Measurements from ENCODE around the gene PUM2. TPM values are rescaled to one million over a fixed set of nuclear protein-coding genes. Genes with fewer than 3 reads are reported as not detected.

Gene PUM2
- total RNA-seq, 1 experiment from 2014 or later, result 104 TPM

- DNase-seq (ENCODE audit: low spot score) (no peak), ATAC-seq (no peak)
- no peaks in the 10 kb centered on the region for H3K4me1 Mint-ChIP-seq
- TF ChIP-seq, protein P1, sequence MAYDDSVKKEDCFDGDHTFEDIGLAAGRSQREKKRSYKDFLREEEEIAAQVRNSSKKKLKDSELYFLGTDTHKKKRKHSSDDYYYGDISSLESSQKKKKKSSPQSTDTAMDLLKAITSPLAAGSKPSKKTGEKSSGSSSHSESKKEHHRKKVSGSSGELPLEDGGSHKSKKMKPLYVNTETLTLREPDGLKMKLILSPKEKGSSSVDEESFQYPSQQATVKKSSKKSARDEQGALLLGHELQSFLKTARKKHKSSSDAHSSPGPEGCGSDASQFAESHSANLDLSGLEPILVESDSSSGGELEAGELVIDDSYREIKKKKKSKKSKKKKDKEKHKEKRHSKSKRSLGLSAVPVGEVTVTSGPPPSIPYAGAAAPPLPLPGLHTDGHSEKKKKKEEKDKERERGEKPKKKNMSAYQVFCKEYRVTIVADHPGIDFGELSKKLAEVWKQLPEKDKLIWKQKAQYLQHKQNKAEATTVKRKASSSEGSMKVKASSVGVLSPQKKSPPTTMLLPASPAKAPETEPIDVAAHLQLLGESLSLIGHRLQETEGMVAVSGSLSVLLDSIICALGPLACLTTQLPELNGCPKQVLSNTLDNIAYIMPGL (CRISPR knock-in tag; IDR thresholded peaks at IDR 0.05), result no peak
- TF ChIP-seq EMX1 (CRISPR knock-in tag; IDR thresholded peaks at IDR 0.05) (no peak), SOX15 (CRISPR knock-in tag; IDR thresholded peaks at IDR 0.05) (no peak)
- POLR2A ChIA-PET, result no interaction called here
- CTCF ChIA-PET, result interaction anchor here (1.8 to 2.1 kb wide), 2 partner anchors 22 to 26 kb away, joined by 7 to 9 read pairs; no protein-coding TSS in a partner anchor
- H3K9me3 Mint-ChIP-seq, result no peaks in the 10 kb centered on the region
- H3K36me3 Mint-ChIP-seq, result peaks cover 32% of the 10 kb centered on the region
- no peaks in the 10 kb centered on the region for H3K27me3 Mint-ChIP-seq (ENCODE audit: low read depth)
- H3K27ac Mint-ChIP-seq, result no peak overlapping the region
- no peak overlapping the region for H3K4me3 Mint-ChIP-seq
These were observed 86.0 kb downstream of the PUM2 start for GRCh38 chr2:20264629-20265028.

DNA sequence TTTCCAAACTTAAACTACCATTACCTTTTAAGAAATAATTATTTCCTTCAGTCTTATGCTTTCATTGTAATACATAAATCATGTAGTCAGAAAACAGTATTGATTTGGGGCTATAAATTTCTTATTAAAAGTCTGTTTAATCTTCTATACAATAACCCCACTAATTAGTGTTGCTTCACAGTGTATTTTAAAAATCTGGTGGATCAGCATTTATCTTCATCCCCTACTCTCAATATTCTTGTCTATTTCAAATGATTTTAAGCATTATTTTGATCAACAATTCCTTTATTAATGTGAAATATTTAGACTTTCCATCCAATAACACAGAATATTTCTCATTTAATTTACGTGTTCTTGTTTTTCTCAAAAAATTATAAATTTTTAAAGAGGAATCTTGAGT lies 93.2 kb downstream of the PUM2 start:
- Mint-ChIP-seq H3K4me3 (no peak overlapping the region), H3K9me3 (no peaks in the 10 kb centered on the region), H3K27ac (no peak overlapping the region), H3K4me1 (no peaks in the 10 kb centered on the region), H3K36me3 (peaks cover 61% of the 10 kb centered on the region), H3K27me3 (ENCODE audit: low read depth) (no peaks in the 10 kb centered on the region)
- DNase-seq (ENCODE audit: low spot score), result no peak
- TF ChIP-seq NR2C2 (CRISPR knock-in tag; IDR thresholded peaks at IDR 0.05) (no peak), CREB1 (CRISPR knock-in tag; IDR thresholded peaks at IDR 0.05) (no peak), IRF1 (CRISPR knock-in tag; IDR thresholded peaks at IDR 0.05) (no peak), ZNF416 (CRISPR knock-in tag; IDR thresholded peaks at IDR 0.05) (no peak), SMAD4 (CRISPR knock-in tag; IDR thresholded peaks at IDR 0.05) (no peak), PRRX2 (CRISPR knock-in tag; IDR thresholded peaks at IDR 0.05) (no peak), ZNF423 (CRISPR knock-in tag; IDR thresholded peaks at IDR 0.05) (no peak), ARID4B (CRISPR knock-in tag; IDR thresholded peaks at IDR 0.05; ENCODE audit: borderline replicate concordance) (no peak), MYBL2 (CRISPR knock-in tag; IDR thresholded peaks at IDR 0.05) (no peak), SP1 (CRISPR knock-in tag; conservative IDR thresholded peaks at IDR 0.05) (no peak), ZNF671 (CRISPR knock-in tag; IDR thresholded peaks at IDR 0.05) (no peak), NFYB (CRISPR knock-in tag; conservative IDR thresholded peaks at IDR 0.05; ENCODE audit: low read depth) (no peak)
- TF ChIP-seq, protein P2, sequence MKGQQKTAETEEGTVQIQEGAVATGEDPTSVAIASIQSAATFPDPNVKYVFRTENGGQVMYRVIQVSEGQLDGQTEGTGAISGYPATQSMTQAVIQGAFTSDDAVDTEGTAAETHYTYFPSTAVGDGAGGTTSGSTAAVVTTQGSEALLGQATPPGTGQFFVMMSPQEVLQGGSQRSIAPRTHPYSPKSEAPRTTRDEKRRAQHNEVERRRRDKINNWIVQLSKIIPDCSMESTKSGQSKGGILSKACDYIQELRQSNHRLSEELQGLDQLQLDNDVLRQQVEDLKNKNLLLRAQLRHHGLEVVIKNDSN (CRISPR knock-in tag; IDR thresholded peaks at IDR 0.05), result no peak
- CTCF ChIA-PET, result interaction anchor here (1.1 kb wide), 1 partner anchor 33 kb away, joined by 4 read pairs; no protein-coding TSS in a partner anchor
- POLR2A ChIA-PET, result no interaction called here
- ATAC-seq, result no peak

DNA sequence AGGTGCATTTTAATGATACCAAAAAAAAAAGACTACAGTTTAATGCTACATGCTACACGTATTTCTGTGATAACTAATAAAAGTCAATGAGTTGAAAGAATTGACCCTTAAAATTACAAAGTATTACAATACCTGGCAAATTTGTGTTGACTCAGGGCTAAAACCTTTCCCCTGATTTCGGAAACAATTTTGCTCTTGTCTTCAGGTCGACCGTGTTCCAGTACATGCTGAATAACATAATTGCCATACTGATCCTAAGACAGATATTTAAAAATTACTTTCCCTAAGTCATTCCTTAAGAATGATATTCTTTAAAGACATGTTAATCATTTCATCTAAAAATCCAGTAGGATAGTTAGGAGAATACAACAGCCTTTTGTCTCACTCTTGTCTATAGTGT lies 95.9 kb downstream of the PUM2 start:
- ATAC-seq (no peak), DNase-seq (ENCODE audit: low spot score) (no peak)
- H3K36me3 Mint-ChIP-seq, result peaks cover 70% of the 10 kb centered on the region
- no peaks in the 10 kb centered on the region for H3K4me1 Mint-ChIP-seq
- H3K27ac Mint-ChIP-seq, result no peak overlapping the region
- no peaks in the 10 kb centered on the region for H3K9me3 Mint-ChIP-seq
- ChIA-PET POLR2A (no interaction called here), CTCF (no interaction called here)
- H3K4me3 Mint-ChIP-seq, result no peak overlapping the region
- no peaks in the 10 kb centered on the region for H3K27me3 Mint-ChIP-seq (ENCODE audit: low read depth)
- TF ChIP-seq ZNF281 (CRISPR knock-in tag; IDR thresholded peaks at IDR 0.05) (no peak), NFYB (CRISPR knock-in tag; conservative IDR thresholded peaks at IDR 0.05; ENCODE audit: low read depth) (no peak), ATF6 (CRISPR knock-in tag; IDR thresholded peaks at IDR 0.05) (no peak)
- TF ChIP-seq, protein P3, sequence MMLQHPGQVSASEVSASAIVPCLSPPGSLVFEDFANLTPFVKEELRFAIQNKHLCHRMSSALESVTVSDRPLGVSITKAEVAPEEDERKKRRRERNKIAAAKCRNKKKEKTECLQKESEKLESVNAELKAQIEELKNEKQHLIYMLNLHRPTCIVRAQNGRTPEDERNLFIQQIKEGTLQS (CRISPR knock-in tag; conservative IDR thresholded peaks at IDR 0.05), result no peak
